SKM-1 (cell line): ENCODE data around the gene TTC7B.

Source experiments
- DNase-seq: peaks from one replicate; lab custom pipeline; 2025; ENCODE audit not compliant: unreplicated experiment; lab: John Stamatoyannopoulos, UW

TTC7B gene

DNA sequence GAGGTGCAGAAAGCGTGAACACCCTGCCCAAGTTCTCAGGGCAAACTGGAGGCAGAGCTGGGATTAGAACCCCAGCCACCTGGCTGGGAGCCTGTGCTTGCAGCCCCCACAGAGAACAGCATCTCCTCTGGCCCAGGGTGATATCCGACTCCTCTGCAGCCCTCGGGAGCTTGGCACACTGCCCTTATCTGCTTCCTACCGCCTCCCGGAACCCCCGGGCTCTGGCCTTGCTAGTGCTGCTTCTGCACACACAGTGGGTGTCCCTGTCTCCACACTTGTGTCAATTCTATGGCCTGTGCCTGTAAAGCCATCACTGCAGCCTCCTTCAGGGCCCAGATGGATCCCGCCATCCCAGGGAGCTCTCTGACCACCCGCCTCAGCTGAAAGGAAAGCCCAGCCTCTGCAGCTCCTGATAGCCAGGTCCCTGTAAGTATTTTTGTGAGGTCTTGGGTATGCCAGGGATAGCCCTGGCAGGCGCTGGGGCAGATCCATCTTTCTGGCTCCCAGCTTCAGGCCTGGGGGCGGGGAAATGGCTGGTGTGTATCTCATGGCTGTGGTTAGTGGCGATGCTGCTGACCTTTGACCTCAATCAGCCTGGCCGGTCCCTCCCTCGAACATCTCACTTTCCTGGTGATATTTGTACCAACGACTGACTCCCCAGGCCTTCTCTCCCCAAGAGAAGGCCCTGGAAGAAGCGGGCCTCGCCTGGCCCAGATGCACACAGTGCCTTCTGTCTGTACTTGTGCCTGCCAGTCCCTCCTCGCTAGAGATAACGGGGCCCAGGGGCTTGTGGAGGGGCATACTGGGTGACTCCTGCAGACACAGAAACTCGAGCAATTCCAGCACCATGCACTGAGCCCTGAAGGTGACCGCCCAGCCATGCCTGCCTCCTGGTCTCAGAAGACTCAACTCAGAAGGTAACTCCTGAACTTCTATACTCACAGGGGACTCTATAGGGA is 235.6 kb downstream of the TTC7B start:
- no peak for DNase-seq

DNA sequence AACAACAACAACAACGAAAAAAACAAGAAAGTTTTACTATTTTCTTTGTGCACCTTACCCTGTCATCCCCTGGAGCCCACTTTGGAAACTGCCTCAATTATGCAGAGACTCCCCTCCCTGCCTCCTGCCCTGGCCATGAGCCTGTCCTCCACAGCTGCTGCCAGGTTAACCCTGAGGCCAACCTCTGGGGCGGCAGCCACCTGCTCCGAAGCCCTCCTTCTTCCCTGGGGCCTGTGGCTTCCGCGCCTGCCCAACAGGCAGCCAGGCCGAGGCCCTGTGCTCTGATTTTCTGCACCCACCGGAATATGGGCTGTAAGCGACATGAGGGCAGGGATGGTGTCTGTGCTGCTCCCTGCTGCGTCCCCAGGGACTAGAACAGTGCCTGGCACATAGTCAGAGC is 236.4 kb downstream of the TTC7B start:
- no peak for DNase-seq

- DNase-seq, result no peak
Measured at GRCh38 chr14:90579088-90579487, 237.1 kb downstream of the TTC7B start.

DNA sequence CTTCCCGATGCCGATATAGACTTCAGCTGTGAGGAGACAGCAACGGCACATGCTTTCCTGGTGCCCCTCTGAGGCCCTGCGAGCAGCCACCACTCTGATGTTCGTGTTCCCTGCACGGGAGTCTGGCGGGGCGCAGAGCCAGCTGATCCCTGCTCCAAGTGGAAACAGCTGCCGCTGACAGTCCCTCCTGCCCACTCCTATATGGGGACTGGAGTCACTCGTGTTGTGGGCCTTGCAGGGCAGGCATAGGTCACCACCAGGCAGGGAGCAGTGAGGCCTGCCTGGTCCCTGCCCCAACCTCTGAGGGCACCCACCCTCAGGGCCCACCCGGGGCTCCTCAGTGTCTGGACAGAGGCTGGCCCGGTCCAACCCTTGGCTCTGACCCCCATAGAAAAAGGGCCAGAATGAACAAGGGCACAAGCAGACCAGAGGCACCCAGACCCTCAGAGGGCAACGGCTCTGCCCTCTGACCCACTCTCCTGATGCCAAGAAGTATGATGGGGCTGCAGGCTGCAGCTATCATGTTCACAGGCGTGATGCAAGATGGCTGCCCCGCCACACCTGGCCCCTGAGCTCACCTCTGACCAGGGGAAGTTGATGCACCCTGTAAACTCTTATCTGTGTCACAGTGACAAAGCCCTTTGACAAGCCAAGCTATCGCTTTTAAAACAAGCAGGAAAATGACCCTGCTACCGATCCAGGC is 237.8 kb downstream of the TTC7B start:
- no peak for DNase-seq

DNA sequence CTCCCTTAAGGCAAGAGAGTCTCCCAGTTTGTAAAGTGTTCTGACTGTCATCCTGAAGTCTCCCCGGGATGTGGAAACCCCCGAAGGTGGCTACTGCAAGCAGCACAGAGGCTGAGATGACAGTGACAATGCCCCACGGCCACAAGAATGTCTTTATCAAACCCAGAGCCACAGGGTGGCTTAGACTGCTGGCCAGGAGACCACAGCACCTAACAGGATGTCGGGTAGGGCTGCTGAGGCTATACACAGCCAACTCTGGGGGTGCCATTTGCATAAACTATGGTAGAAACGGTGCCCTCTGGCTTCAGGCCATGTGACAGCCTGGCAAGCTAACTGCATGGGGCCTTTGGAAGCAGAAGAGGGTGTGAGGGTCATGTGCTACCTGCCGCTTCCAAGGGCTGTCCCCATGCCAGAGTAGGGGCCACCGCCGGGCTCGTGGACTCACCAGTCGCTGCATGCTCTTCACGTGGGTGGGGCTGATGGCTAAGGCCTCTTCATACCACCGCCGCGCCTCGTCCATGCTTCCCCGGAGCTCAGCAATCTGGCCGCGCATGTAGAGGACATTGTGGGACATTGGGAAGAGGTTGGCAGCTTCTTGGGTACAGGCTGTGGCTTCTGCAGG is 238.5 kb downstream of the TTC7B start:
- no peak for DNase-seq

DNA sequence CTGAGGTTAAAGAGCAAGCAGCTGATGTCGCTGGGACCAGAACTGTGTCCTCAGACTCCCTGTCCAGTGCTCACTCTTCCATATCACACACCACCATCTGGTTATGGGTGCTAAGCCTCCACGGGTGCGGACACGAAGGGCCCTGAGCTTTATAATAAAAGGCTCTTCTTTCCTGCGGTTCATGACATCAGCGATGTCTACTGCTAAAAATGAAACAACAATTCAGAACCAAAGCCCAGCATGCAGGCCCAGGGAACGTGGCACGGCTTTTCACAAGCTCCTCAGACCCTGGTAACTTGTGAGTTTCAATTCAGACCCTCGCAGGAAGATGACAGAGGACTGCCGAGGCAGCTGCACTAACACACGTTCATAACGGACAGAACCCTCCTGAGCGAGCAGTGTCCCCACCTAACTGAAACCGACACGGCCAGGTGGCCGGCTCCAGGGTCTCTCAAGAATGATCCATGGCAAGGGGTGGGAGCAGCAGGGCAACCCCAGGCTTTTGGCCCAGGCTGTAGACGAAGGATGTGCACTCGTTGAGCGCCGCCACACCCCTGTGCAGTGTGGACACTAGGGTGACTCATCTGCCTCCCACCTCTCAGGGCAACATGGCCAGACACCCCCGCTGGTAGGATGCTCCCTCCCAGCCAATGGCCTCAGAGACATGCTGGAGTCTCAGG is 239.1 kb downstream of the TTC7B start:
- no peak for DNase-seq

DNA sequence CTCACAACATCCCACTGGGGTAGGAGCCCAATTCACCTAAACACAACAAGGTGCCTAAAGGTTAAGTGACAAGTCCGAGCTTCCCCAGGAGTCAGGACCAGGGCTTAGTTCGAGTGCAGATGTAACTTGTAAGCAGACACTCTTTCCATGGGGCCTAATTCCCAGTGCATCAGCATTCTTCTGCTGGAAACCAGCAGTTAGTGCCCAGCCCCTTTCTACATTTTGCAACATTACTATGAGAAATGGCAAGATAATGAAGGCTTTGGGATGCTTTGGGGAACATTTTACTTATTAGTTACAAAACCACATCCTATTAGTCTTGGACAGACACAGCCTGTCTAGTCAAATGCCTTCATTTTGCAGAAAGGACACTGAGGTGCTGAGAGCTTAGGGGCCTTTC is 239.6 kb downstream of the TTC7B start:
- DNase-seq, result no peak

GRCh38 chr14:90575781-90576180 is 240.4 kb downstream of the TTC7B start:
- DNase-seq, result no peak

DNA sequence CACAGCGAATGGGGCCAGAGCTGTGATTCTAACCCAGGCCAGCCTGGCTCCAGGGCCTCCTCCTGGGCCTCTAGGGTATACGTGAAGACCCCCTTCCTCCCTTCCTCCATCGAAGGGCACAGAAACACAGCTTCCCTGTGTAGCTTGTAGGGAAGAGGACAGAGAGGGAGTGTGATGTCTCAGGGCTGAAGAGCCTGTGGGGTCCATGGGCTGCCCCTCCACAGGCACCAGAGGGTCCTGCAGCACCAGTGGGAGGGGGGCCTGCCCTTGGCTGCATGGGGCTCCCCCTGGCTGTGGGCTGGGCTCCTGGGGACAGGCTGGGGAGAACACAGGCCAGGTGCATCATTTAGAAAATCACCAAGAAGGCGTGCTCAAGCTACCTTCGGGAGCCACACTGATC is 240.9 kb downstream of the TTC7B start:
- no peak for DNase-seq

- no peak for DNase-seq
Measured at GRCh38 chr14:90574188-90575131, 241.8 kb downstream of the TTC7B start.

GRCh38 chr14:90573385-90574105 is 242.7 kb downstream of the TTC7B start:
- DNase-seq, result no peak

DNA sequence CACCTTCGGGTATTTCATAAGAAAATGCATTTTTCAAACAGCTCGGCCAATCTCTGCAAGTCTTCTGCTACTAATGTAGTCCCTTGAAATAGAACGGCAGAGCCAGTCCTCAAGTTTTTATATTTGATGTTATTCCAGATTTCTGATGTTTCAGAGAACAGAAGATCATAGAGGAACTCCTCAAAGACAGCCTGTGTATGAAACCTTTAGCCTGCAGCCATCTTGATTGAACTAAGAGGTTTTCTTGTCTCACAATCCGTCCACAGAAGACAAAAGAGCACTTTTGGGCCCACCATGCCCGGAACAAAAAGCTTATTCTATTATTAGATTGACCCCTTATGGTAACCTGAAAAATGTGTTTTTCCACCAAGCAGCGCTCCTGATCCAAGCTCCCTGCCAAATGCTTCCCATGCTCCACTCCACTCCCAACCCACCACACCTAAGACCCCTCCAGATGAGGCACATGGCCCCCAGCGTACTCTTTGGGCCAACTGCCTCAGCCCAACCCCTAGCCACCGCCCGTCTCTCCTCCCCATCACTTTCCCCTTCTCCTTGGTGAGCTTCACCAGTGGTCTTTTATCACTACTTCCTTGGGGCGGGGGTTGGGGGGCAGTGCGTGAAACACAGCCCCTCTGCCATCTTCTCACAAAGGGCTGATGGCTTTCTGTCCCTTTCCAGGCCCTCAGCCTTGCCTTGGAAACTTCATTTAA is 243.6 kb downstream of the TTC7B start:
- no peak for DNase-seq

DNA sequence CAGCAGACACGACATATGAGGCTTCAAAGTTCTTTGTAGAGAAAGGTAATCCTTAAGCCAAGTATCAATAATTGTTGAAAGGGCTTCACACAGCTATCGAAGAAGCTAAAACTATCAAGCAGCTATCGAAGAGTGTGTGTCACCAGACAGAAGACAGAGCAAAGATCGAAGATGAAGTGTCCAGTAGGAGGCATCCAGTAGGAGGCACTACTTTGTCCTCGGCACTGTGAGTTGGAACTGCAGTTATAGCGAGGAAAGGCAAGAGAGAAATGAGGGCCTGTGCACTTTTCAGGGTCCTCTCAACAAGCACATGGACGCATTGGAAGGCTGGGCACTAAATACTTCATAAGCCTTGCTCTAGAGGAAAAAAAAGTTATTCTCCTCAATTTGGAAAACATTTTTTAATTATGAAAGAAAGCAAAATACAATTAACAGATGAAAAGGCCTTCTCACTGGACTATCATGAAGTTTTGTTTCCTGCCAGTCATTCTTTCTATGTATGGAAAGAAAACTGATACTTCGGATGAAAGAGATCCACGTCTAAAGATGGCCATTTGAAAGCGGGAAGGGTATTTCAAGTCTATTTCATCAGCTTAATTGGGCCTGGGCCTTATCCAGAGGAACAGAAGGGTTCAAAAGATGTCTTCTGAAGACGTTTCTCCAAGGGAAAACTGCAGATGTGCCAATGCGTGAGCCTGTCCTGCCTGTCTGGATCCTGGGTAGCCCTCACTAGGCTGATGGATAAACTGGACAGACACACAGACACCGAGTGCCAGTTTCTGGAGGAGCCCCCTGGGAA is 244.9 kb downstream of the TTC7B start:
- no peak for DNase-seq

DNA sequence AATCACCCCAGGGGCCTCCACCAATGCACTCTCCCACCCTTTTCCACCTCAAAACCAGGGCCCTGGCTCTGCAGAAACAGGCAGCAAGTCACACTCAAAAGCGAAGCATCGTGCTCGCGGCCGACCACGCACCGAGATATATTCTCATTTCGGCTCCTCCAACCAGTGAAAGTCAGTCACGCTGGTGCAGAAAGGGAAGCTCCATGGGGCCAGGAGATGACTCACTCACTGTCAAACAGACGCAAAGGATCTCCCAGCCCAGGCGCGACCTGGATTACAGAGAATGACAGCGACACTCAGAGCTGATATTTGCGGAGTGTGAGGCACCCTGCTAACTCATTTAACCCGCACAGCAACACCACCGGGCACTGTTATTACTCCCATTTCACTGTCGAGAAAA is 245.8 kb downstream of the TTC7B start:
- DNase-seq, result no peak

GRCh38 chr14:90569606-90570387 is 246.4 kb downstream of the TTC7B start:
- no peak for DNase-seq

GRCh38 chr14:90569201-90569600 is 247.0 kb downstream of the TTC7B start:
- no peak for DNase-seq

- no peak for DNase-seq
Measured at GRCh38 chr14:90568405-90568804, 247.8 kb downstream of the TTC7B start.
